SH-SY5Y (cell line): ENCODE data around the gene RHEBL1.

Experiments used
- GATA2 ChIP-seq: IDR thresholded peaks from 2 replicates; pipeline ENCODE4 v1.6.1; 2011; ENCODE audit warnings: mild to moderate bottlenecking, low read depth, low read length
- GATA3 ChIP-seq: IDR thresholded peaks from 2 replicates; pipeline ENCODE4 v1.6.1; 2011; ENCODE audit warnings: low read depth, mild to moderate bottlenecking, low read length, moderate library complexity

RHEBL1 gene

GRCh38 chr12:49017891-49018260, 51.9 kb downstream of the RHEBL1 start:
- TF ChIP-seq GATA3 (no peak), GATA2 (no peak)

DNA sequence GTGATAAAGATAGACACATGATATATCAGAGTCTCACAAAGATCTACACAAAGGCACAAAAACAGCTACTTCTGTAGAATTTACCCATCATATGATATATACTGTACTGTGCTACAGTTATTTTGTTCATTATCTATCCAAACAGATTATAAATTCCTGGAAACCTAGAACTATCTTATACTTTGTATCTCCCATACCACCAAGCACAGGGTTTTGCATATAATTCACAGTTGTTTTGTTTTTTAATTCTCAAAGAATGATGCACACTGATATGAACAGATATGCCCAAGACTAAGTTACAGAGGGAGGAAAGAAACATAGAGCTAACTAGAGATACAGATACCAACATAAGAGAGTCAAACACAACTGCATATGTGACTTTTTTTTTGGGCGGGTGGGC, 54.6 kb downstream of the RHEBL1 start:
- TF ChIP-seq GATA2 (no peak), GATA3 (no peak)
